ENCODE data around the gene ERC1. TPM values are rescaled to one million over a fixed set of nuclear protein-coding genes. Genes with fewer than 3 reads are reported as not detected.

The ERC1 gene
- total and polyA plus RNA-seq, 9 of the 15 experiments (the other 6 are each of a cell fraction or from before 2014, with no cell fraction given): 0.74 to 11.8 (median 4.8) TPM

DNA sequence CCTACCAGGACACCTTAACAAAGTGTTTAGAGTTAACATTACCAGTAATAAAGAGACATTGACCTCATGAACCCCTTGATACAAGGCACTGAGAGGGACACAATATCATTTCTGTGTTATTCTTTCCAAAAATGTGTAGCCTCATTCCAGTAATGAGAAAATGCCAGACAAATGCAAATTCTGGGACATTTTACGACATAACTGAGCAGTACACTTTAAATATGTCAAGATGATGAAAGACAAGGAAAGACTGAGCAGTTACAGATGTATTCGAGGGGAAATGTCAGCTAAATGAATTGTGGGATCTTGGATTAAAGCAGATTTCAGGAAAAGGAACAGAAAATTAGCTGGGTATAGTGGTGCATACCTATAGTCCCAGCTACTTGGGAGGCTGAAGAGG, 255.6 kb downstream of the ERC1 start (continued):
- TF ChIP-seq, protein P1, sequence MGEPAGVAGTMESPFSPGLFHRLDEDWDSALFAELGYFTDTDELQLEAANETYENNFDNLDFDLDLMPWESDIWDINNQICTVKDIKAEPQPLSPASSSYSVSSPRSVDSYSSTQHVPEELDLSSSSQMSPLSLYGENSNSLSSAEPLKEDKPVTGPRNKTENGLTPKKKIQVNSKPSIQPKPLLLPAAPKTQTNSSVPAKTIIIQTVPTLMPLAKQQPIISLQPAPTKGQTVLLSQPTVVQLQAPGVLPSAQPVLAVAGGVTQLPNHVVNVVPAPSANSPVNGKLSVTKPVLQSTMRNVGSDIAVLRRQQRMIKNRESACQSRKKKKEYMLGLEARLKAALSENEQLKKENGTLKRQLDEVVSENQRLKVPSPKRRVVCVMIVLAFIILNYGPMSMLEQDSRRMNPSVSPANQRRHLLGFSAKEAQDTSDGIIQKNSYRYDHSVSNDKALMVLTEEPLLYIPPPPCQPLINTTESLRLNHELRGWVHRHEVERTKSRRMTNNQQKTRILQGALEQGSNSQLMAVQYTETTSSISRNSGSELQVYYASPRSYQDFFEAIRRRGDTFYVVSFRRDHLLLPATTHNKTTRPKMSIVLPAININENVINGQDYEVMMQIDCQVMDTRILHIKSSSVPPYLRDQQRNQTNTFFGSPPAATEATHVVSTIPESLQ (CRISPR knock-in tag; IDR thresholded peaks at IDR 0.05): no peak
- TF ChIP-seq HEY1 (CRISPR knock-in tag; IDR thresholded peaks at IDR 0.05; ENCODE audit: borderline replicate concordance) (no peak), HSF4 (CRISPR knock-in tag; IDR thresholded peaks at IDR 0.05; ENCODE audit: borderline replicate concordance) (no peak), POU5F1 (IDR thresholded peaks at IDR 0.05; ENCODE audit: borderline replicate concordance, low read depth, low read length, partially characterized antibody) (no peak), ZNF695 (CRISPR knock-in tag; IDR thresholded peaks at IDR 0.05) (no peak), ZNF785 (CRISPR knock-in tag; IDR thresholded peaks at IDR 0.05) (no peak), LARP7 (IDR thresholded peaks at IDR 0.05) (no peak), CBFA2T3 (IDR thresholded peaks at IDR 0.05) (no peak), ZC3H11A (IDR thresholded peaks at IDR 0.05; ENCODE audit: low read depth, low read length) (no peak), ZFX (CRISPR knock-in tag; IDR thresholded peaks at IDR 0.05) (no peak), ZFP30 (CRISPR knock-in tag; IDR thresholded peaks at IDR 0.05; ENCODE audit: borderline replicate concordance) (no peak)
- TF ChIP-seq, protein P2, sequence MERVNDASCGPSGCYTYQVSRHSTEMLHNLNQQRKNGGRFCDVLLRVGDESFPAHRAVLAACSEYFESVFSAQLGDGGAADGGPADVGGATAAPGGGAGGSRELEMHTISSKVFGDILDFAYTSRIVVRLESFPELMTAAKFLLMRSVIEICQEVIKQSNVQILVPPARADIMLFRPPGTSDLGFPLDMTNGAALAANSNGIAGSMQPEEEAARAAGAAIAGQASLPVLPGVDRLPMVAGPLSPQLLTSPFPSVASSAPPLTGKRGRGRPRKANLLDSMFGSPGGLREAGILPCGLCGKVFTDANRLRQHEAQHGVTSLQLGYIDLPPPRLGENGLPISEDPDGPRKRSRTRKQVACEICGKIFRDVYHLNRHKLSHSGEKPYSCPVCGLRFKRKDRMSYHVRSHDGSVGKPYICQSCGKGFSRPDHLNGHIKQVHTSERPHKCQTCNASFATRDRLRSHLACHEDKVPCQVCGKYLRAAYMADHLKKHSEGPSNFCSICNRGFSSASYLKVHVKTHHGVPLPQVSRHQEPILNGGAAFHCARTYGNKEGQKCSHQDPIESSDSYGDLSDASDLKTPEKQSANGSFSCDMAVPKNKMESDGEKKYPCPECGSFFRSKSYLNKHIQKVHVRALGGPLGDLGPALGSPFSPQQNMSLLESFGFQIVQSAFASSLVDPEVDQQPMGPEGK (CRISPR knock-in tag; IDR thresholded peaks at IDR 0.05; ENCODE audit: borderline replicate concordance): no peak
- TF ChIP-seq, protein P3, sequence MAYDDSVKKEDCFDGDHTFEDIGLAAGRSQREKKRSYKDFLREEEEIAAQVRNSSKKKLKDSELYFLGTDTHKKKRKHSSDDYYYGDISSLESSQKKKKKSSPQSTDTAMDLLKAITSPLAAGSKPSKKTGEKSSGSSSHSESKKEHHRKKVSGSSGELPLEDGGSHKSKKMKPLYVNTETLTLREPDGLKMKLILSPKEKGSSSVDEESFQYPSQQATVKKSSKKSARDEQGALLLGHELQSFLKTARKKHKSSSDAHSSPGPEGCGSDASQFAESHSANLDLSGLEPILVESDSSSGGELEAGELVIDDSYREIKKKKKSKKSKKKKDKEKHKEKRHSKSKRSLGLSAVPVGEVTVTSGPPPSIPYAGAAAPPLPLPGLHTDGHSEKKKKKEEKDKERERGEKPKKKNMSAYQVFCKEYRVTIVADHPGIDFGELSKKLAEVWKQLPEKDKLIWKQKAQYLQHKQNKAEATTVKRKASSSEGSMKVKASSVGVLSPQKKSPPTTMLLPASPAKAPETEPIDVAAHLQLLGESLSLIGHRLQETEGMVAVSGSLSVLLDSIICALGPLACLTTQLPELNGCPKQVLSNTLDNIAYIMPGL (CRISPR knock-in tag; IDR thresholded peaks at IDR 0.05): no peak
- TF ChIP-seq, protein P4, sequence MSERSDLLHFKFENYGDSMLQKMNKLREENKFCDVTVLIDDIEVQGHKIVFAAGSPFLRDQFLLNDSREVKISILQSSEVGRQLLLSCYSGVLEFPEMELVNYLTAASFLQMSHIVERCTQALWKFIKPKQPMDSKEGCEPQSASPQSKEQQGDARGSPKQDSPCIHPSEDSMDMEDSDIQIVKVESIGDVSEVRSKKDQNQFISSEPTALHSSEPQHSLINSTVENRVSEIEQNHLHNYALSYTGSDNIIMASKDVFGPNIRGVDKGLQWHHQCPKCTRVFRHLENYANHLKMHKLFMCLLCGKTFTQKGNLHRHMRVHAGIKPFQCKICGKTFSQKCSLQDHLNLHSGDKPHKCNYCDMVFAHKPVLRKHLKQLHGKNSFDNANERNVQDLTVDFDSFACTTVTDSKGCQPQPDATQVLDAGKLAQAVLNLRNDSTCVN (CRISPR knock-in tag; IDR thresholded peaks at IDR 0.05): no peak
- TF ChIP-seq, protein P5, sequence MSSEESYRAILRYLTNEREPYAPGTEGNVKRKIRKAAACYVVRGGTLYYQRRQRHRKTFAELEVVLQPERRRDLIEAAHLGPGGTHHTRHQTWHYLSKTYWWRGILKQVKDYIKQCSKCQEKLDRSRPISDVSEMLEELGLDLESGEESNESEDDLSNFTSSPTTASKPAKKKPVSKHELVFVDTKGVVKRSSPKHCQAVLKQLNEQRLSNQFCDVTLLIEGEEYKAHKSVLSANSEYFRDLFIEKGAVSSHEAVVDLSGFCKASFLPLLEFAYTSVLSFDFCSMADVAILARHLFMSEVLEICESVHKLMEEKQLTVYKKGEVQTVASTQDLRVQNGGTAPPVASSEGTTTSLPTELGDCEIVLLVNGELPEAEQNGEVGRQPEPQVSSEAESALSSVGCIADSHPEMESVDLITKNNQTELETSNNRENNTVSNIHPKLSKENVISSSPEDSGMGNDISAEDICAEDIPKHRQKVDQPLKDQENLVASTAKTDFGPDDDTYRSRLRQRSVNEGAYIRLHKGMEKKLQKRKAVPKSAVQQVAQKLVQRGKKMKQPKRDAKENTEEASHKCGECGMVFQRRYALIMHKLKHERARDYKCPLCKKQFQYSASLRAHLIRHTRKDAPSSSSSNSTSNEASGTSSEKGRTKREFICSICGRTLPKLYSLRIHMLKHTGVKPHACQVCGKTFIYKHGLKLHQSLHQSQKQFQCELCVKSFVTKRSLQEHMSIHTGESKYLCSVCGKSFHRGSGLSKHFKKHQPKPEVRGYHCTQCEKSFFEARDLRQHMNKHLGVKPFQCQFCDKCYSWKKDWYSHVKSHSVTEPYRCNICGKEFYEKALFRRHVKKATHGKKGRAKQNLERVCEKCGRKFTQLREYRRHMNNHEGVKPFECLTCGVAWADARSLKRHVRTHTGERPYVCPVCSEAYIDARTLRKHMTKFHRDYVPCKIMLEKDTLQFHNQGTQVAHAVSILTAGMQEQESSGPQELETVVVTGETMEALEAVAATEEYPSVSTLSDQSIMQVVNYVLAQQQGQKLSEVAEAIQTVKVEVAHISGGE (CRISPR knock-in tag; IDR thresholded peaks at IDR 0.05): no peak
- TF ChIP-seq, protein P6, sequence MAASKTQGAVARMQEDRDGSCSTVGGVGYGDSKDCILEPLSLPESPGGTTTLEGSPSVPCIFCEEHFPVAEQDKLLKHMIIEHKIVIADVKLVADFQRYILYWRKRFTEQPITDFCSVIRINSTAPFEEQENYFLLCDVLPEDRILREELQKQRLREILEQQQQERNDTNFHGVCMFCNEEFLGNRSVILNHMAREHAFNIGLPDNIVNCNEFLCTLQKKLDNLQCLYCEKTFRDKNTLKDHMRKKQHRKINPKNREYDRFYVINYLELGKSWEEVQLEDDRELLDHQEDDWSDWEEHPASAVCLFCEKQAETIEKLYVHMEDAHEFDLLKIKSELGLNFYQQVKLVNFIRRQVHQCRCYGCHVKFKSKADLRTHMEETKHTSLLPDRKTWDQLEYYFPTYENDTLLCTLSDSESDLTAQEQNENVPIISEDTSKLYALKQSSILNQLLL (CRISPR knock-in tag; IDR thresholded peaks at IDR 0.05; ENCODE audit: borderline replicate concordance): no peak

Measured in K562 (cell line).